HG03045 (cell line): ENCODE measurements around the gene UBALD1.

Experiments
- ATAC-seq: cut with Tn5 transposase; IDR thresholded peaks from one replicate; pipeline ENCODE4 v1.9.1; 2021; ENCODE audit warnings: mild to moderate bottlenecking, moderate library complexity; ENCODE audit not compliant: unreplicated experiment

The UBALD1 gene

GRCh38 chr16:4561596-4561995 is 53.1 kb downstream of the UBALD1 start:
- ATAC-seq, result no peak
